GM19023 (cell line): Measurements from ENCODE around the gene CCDC9B.

ENCODE experiments used
- ATAC-seq: cut with Tn5 transposase; IDR thresholded peaks from one replicate; pipeline ENCODE4 v1.9.1; 2021; ENCODE audit warnings: mild to moderate bottlenecking, moderate library complexity; ENCODE audit not compliant: unreplicated experiment

CCDC9B gene

GRCh38 chr15:40365624-40366456 lies 25.1 kb upstream of the CCDC9B start:
- no peak for ATAC-seq

GRCh38 chr15:40365016-40365415 lies 24.3 kb upstream of the CCDC9B start:
- no peak for ATAC-seq

- ATAC-seq = no peak
These were observed 23.5 kb upstream of the CCDC9B start for GRCh38 chr15:40364251-40364650.

- ATAC-seq = no peak
These were observed 22.9 kb upstream of the CCDC9B start for GRCh38 chr15:40363611-40364010.

GRCh38 chr15:40361640-40362039 lies 20.9 kb upstream of the CCDC9B start:
- ATAC-seq = no peak

GRCh38 chr15:40360015-40360414 lies 19.3 kb upstream of the CCDC9B start:
- no peak for ATAC-seq

- ATAC-seq = peak; percentile 9
These were observed 18.0 kb upstream of the CCDC9B start for GRCh38 chr15:40358471-40359353.

GRCh38 chr15:40357723-40358470 lies 17.2 kb upstream of the CCDC9B start, which contains the start of gene DISP2:
DISP2 (plus strand) TSS chr15:40358219; CDS start chr15:40358322, 103 bp downstream.
- peak; percentile 86 for ATAC-seq

GRCh38 chr15:40357246-40357645 lies 16.5 kb upstream of the CCDC9B start:
- no peak for ATAC-seq

GRCh38 chr15:40355976-40356585 lies 15.3 kb upstream of the CCDC9B start:
- ATAC-seq = no peak

- ATAC-seq = no peak
These were observed 13.9 kb upstream of the CCDC9B start for GRCh38 chr15:40354408-40355171.

- no peak for ATAC-seq
These were observed 13.0 kb upstream of the CCDC9B start for GRCh38 chr15:40353697-40354096.

- no peak for ATAC-seq
These were observed 11.7 kb upstream of the CCDC9B start for GRCh38 chr15:40352281-40352901.

- no peak for ATAC-seq
These were observed 8.4 kb upstream of the CCDC9B start for GRCh38 chr15:40349163-40349562.

- ATAC-seq = no peak
These were observed 7.7 kb upstream of the CCDC9B start for GRCh38 chr15:40348474-40348870.

GRCh38 chr15:40347559-40348473 lies 7.1 kb upstream of the CCDC9B start:
- ATAC-seq = no peak

GRCh38 chr15:40346579-40347558 lies 6.1 kb upstream of the CCDC9B start:
- ATAC-seq = no peak
